ENCODE results near the gene LCP2. TPM values are rescaled to one million over a fixed set of nuclear protein-coding genes. Genes with fewer than 3 reads are reported as not detected.

LCP2 gene
- total RNA-seq, 1 donor from 2014 or later, result 83.1 TPM

DNA sequence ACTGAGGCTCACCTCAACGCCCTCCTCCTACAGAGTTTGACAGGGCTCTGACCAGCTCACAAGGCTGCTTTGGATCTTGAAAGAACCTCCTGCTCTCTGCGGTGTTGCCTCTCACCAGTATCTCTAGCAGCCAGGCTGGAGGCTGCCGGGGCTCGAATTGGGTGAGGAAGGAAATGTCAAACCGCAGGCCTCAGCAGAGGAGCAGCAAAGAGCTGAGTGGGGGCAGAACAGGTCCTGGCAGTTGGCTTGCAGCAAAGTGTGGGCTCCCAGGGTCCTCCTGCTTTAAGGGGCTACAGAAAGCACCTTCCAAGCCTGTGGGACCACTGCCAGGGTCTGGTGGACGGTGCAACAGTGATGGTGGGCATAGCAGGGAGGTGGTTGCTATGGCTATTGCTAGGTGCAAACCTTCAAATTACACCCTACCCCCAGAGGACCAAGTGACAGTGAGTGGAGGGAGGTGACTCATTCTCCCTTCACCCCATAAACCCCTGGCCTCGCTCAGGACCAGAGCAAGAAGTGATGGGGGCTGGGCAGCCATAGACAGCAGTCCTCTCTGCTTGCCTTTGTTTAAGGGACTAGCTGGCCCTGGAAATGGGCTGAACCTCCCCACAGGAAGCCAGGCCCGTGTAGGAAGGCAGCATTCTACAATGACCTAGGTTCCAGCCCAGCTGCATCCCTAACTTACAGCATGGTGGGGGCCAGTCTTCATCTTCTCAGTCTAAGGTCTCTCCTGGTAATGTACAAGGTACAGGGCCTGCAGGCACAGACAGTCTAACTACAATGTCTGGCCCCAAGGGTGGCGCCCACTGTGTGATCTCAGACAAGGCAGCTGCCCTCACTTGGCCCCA lies 18.7 kb downstream of the LCP2 start:
- intact Hi-C loops (cut with DNase I), result no loop called here
- H3K27me3 ChIP-seq, result no peaks in the 10 kb centered on the region
- H3K4me3 ChIP-seq, result peak overlapping the region; percentile 8
- peaks cover 51% of the 10 kb centered on the region for H3K4me1 ChIP-seq
- H3K27ac ChIP-seq, result peak overlapping the region; percentile 66
- H3K36me3 ChIP-seq, result peaks cover 15% of the 10 kb centered on the region
- H3K9me3 ChIP-seq, result no peaks in the 10 kb centered on the region
- ATAC-seq (peak; percentile 72), DNase-seq (peak; percentile 81)
- TF ChIP-seq, protein P1, sequence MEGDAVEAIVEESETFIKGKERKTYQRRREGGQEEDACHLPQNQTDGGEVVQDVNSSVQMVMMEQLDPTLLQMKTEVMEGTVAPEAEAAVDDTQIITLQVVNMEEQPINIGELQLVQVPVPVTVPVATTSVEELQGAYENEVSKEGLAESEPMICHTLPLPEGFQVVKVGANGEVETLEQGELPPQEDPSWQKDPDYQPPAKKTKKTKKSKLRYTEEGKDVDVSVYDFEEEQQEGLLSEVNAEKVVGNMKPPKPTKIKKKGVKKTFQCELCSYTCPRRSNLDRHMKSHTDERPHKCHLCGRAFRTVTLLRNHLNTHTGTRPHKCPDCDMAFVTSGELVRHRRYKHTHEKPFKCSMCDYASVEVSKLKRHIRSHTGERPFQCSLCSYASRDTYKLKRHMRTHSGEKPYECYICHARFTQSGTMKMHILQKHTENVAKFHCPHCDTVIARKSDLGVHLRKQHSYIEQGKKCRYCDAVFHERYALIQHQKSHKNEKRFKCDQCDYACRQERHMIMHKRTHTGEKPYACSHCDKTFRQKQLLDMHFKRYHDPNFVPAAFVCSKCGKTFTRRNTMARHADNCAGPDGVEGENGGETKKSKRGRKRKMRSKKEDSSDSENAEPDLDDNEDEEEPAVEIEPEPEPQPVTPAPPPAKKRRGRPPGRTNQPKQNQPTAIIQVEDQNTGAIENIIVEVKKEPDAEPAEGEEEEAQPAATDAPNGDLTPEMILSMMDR (IDR thresholded peaks at IDR 0.05), result no peak

DNA sequence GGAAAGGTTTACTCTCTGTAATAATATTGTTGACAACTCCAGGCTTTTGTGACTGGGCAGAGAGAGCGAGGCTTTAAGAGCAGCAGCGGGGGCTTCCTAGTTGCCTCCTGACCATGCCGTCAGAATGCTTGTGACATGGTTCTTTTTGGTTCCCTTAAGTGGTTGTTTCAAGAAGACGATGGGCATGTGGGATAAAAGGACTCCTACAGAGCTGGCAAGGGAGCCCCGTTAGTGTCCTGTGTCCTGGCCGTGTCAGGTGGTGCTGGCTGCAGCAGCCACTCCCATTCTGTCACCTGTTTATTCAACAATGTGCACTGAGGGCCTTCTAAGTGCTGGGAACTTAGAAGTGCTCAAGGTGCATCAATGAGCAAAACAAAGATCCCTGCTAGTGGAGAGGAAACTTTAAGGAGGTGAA lies 19.7 kb downstream of the LCP2 start:
- intact Hi-C loops (cut with DNase I), result no loop called here
- TF ChIP-seq, protein P1 (IDR thresholded peaks at IDR 0.05), result no peak
- peak overlapping the region; percentile 32 for H3K27ac ChIP-seq
- H3K4me1 ChIP-seq, result peaks cover 51% of the 10 kb centered on the region
- H3K36me3 ChIP-seq, result peaks cover 25% of the 10 kb centered on the region
- DNase-seq (no peak), ATAC-seq (peak; percentile 62)
- H3K27me3 ChIP-seq, result no peaks in the 10 kb centered on the region
- no peak overlapping the region for H3K4me3 ChIP-seq
- H3K9me3 ChIP-seq, result no peaks in the 10 kb centered on the region

GRCh38 chr5:170276140-170276539 lies 21.4 kb downstream of the LCP2 start:
- no peaks in the 10 kb centered on the region for H3K27me3 ChIP-seq
- DNase-seq, result no peak
- intact Hi-C loops (cut with DNase I), result no loop called here
- TF ChIP-seq, protein P1 (IDR thresholded peaks at IDR 0.05), result no peak
- peaks cover 30% of the 10 kb centered on the region for H3K36me3 ChIP-seq
- ATAC-seq, result no peak
- peaks cover 51% of the 10 kb centered on the region for H3K4me1 ChIP-seq
- no peak overlapping the region for H3K27ac ChIP-seq
- no peaks in the 10 kb centered on the region for H3K9me3 ChIP-seq
- H3K4me3 ChIP-seq, result no peak overlapping the region

- Histone ChIP-seq H3K27ac (peak overlapping the region; percentile 32), H3K36me3 (peaks cover 34% of the 10 kb centered on the region), H3K4me1 (peaks cover 45% of the 10 kb centered on the region), H3K9me3 (no peaks in the 10 kb centered on the region), H3K27me3 (no peaks in the 10 kb centered on the region), H3K4me3 (no peak overlapping the region)
- intact Hi-C loops (cut with DNase I), result no loop called here
- TF ChIP-seq, protein P1 (IDR thresholded peaks at IDR 0.05), result no peak
- ATAC-seq (no peak), DNase-seq (no peak)
Observed at GRCh38 chr5:170275376-170275994, 22.1 kb downstream of the LCP2 start.

DNA sequence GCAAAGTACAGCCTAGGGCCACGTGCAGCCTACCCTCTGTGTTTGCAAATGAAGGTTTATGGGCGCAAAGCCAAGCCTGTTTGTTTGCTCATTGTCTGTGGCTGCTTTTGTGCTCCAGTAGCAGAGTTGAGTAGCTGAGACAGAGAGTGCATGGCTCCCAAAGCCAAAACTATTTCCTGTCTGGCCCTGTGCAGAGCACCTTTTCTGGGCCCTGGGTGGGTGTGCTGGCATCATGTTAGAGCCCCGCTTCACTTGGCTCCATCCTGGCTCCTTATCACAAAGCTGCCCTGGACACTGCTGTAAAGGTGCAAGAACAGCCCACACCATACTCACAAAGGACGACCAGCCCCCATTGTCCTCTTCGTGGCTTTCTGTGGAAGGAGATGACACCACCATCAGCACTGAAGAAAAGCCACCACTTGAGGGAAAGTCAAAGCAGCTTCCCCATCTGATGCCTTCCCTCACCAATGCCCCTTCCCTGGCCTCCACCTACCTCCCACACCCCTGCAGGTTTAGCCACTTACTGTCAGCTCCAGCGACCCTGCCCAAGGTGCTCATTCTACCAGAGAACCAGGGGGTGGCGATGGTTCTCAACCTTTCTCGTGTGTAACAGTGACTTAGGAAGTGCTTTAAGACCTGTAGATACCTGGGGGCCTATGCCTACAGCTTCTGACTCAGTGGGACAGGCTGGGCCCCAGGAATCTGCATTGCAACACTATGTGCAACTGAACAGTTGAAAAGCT lies 23.4 kb downstream of the LCP2 start:
- intact Hi-C loops (cut with DNase I), result no loop called here

More for the DNA sequence above, 23.4 kb downstream of the LCP2 start:
- Histone ChIP-seq H3K9me3 (no peaks in the 10 kb centered on the region), H3K4me1 (peaks cover 36% of the 10 kb centered on the region), H3K27ac (peak overlapping the region; percentile 0), H3K36me3 (peaks cover 34% of the 10 kb centered on the region), H3K4me3 (no peak overlapping the region), H3K27me3 (no peaks in the 10 kb centered on the region)
- ATAC-seq (peak; percentile 3), DNase-seq (no peak)
- TF ChIP-seq, protein P1 (IDR thresholded peaks at IDR 0.05), result peak; percentile 20
